ENCODE data around the gene NPR3.

The NPR3 gene

GRCh38 chr5:32805971-32806638 is 95.0 kb downstream of the NPR3 start:
- TF ChIP-seq EP300 (IDR thresholded peaks at IDR 0.05; ENCODE audit: borderline replicate concordance) (no peak), YY1 (IDR thresholded peaks at IDR 0.05; ENCODE audit: low read depth) (no peak), CEBPB (IDR thresholded peaks at IDR 0.05) (no peak), REST (IDR thresholded peaks at IDR 0.05; ENCODE audit: low read depth) (no peak), EGR1 (IDR thresholded peaks at IDR 0.05) (no peak), CREB1 (IDR thresholded peaks at IDR 0.05; ENCODE audit: low read depth) (no peak), USF1 (IDR thresholded peaks at IDR 0.05) (no peak), MAX (IDR thresholded peaks at IDR 0.05) (no peak), RAD21 (IDR thresholded peaks at IDR 0.05; ENCODE audit: low read depth) (no peak)

DNA sequence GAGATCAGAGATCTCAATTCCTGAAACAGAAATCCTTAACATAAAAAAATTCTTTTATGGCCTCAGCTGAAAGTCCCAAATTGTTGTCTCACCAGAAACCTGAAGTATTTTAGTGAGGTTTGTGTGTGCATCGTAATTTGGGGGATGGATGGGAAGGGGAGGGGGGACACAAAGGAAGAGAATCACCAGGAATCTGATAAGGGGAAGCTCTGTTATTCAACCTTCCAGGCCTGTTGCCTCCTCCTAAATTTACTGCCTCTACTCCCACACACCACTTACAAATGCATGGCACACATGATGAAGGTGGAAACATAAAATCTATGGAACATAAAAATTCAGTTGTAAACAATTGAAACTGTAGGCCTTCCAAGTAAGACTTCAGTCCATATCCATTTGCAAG is 97.7 kb downstream of the NPR3 start:
- TF ChIP-seq TAF1 (IDR thresholded peaks at IDR 0.05; ENCODE audit: low read depth), result no peak
- no peak for TF ChIP-seq EGR1 (IDR thresholded peaks at IDR 0.05)
- TF ChIP-seq USF1 (IDR thresholded peaks at IDR 0.05), result no peak
- TF ChIP-seq ZBTB7A (IDR thresholded peaks at IDR 0.05; ENCODE audit: low read depth), result no peak

DNA sequence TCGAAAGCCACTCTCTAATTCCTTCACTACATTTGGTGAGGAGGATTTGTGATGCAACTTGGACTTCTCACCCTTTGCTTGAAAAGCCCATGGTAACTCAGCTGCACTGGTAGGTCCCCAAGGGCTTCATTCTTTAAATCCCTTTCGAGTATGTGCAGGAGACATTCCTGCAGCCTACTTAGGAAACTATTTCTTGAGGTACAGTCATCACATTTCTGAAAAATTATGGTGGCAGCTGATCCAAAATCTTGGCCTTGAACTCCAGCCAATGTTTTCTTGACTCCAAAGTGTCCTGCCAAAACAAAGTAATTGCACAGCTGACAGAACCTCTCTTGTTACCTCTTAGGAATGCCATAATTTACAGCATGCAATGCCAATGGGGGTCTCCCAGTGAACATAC is 99.7 kb downstream of the NPR3 start:
- peak; percentile 69 for TF ChIP-seq NFIC (IDR thresholded peaks at IDR 0.05)
- no peak for TF ChIP-seq MAX (IDR thresholded peaks at IDR 0.05)
- TF ChIP-seq YY1 (IDR thresholded peaks at IDR 0.05; ENCODE audit: low read depth), result no peak
- 0 out of 2 replicates have a peak, but pooled peaks have one; percentile 19 for TF ChIP-seq TCF12 (IDR thresholded peaks at IDR 0.05; ENCODE audit: low read depth)
- no peak for TF ChIP-seq CEBPB (IDR thresholded peaks at IDR 0.05)
- no peak for TF ChIP-seq TAF1 (IDR thresholded peaks at IDR 0.05; ENCODE audit: low read depth)
- TF ChIP-seq EGR1 (IDR thresholded peaks at IDR 0.05), result no peak
- no peak for TF ChIP-seq CREB1 (IDR thresholded peaks at IDR 0.05; ENCODE audit: low read depth)
- no peak for TF ChIP-seq RAD21 (IDR thresholded peaks at IDR 0.05; ENCODE audit: low read depth)
- TF ChIP-seq ZBTB7A (IDR thresholded peaks at IDR 0.05; ENCODE audit: low read depth), result no peak
- peak; percentile 20; the same call in 1 of the 2 replicates for TF ChIP-seq EP300 (IDR thresholded peaks at IDR 0.05; ENCODE audit: borderline replicate concordance)
- no peak for TF ChIP-seq FOXM1 (IDR thresholded peaks at IDR 0.05; ENCODE audit: borderline replicate concordance, low read depth)
- TF ChIP-seq TEAD4 (IDR thresholded peaks at IDR 0.05), result peak; percentile 55; the same call in 1 of the 2 replicates
- TF ChIP-seq USF1 (IDR thresholded peaks at IDR 0.05), result no peak
- TF ChIP-seq REST (IDR thresholded peaks at IDR 0.05; ENCODE audit: low read depth), result no peak

GRCh38 chr5:32812399-32812798 is 101.3 kb downstream of the NPR3 start:
- no peak for TF ChIP-seq TCF12 (IDR thresholded peaks at IDR 0.05; ENCODE audit: low read depth)
- no peak for TF ChIP-seq TAF1 (IDR thresholded peaks at IDR 0.05; ENCODE audit: low read depth)
- TF ChIP-seq FOXM1 (IDR thresholded peaks at IDR 0.05; ENCODE audit: borderline replicate concordance, low read depth), result no peak
- no peak for TF ChIP-seq USF1 (IDR thresholded peaks at IDR 0.05)
- TF ChIP-seq ZBTB7A (IDR thresholded peaks at IDR 0.05; ENCODE audit: low read depth), result no peak
- no peak for TF ChIP-seq EGR1 (IDR thresholded peaks at IDR 0.05)
- TF ChIP-seq NFIC (IDR thresholded peaks at IDR 0.05), result no peak
- no peak for TF ChIP-seq YY1 (IDR thresholded peaks at IDR 0.05; ENCODE audit: low read depth)
- no peak for TF ChIP-seq REST (IDR thresholded peaks at IDR 0.05; ENCODE audit: low read depth)
- no peak for TF ChIP-seq TEAD4 (IDR thresholded peaks at IDR 0.05)
- no peak for TF ChIP-seq CREB1 (IDR thresholded peaks at IDR 0.05; ENCODE audit: low read depth)
- TF ChIP-seq RAD21 (IDR thresholded peaks at IDR 0.05; ENCODE audit: low read depth), result no peak
- no peak for TF ChIP-seq EP300 (IDR thresholded peaks at IDR 0.05; ENCODE audit: borderline replicate concordance)
- no peak for TF ChIP-seq MAX (IDR thresholded peaks at IDR 0.05)
- no peak for TF ChIP-seq CEBPB (IDR thresholded peaks at IDR 0.05)

All from Ishikawa (cell line).